IMR-90 (cell line): Measurements from ENCODE around the gene KLF1. TPM values are rescaled to one million over a fixed set of nuclear protein-coding genes. Genes with fewer than 3 reads are reported as not detected.

Experiments used
- ATAC-seq: fragments of 200-7000 bp; cut with Tn5 transposase; 2 replicates; pipeline ENCODE4 v1.9.1; 2020; ENCODE audit warnings: low read depth, mild to moderate bottlenecking, moderate library complexity
- BruUV-seq: library from RNA; stranded (reverse); fragments of 400-500 nt; replicated peaks from 2 replicates; lab custom pipeline; 2021; lab: Mats Ljungman, UMichigan
- CTCF ChIA-PET: fragments of 300-600 bp; formaldehyde crosslinking; extraction: SDS; loops from one replicate; lab custom pipeline; 2021; ENCODE audit warnings: antibody characterized with exemption; lab: Yijun Ruan, JAX
- POLR2A ChIA-PET: fragments of 300-600 bp; sonication (Branson Sonifier 250); formaldehyde crosslinking; loops from one replicate; lab custom pipeline; 2022; ENCODE audit warnings: antibody characterized with exemption; ENCODE audit not compliant: unreplicated experiment; lab: Charles Lee
- DNase-seq: peaks from one replicate; pipeline ENCODE4 v3.0.0; 2013
- H2AFZ ChIP-seq: replicated peaks from 2 replicates; pipeline ENCODE3; 2013; ENCODE audit warnings: low read length, mild to moderate bottlenecking; ENCODE audit not compliant: poor library complexity
- H2AK5ac ChIP-seq: 2 replicates; pipeline ENCODE4 v1.6.1; 2013; ENCODE audit warnings: low read depth, low read length, inconsistent platforms
- H2AK9ac ChIP-seq: replicated peaks from 2 replicates; pipeline ENCODE3; 2013; ENCODE audit warnings: mild to moderate bottlenecking, low read depth, low read length, moderate library complexity; ENCODE audit not compliant: poor library complexity
- H2BK120ac ChIP-seq: 2 replicates; pipeline ENCODE4 v1.6.1; 2013; ENCODE audit warnings: low read depth, low read length, inconsistent platforms
- H2BK15ac ChIP-seq: 3 replicates; pipeline ENCODE4 v1.6.1; 2013; ENCODE audit warnings: low read depth, low read length, inconsistent platforms
- H2BK20ac ChIP-seq: 2 replicates; pipeline ENCODE4 v1.6.1; 2013; ENCODE audit warnings: low read depth, mild to moderate bottlenecking, inconsistent platforms, low read length, moderate library complexity
- H2BK5ac ChIP-seq: 2 replicates; pipeline ENCODE4 v1.6.1; 2013; ENCODE audit warnings: mild to moderate bottlenecking, low read depth, low read length, inconsistent platforms; ENCODE audit not compliant: poor library complexity, severe bottlenecking
- H3K14ac ChIP-seq: replicated peaks from 2 replicates; pipeline ENCODE4 v1.6.1; 2013; ENCODE audit warnings: low read depth, low read length, inconsistent platforms
- H3K18ac ChIP-seq: 2 replicates; pipeline ENCODE4 v1.6.1; 2013; ENCODE audit warnings: low read depth, low read length, control low read depth
- H3K23ac ChIP-seq: 2 replicates; pipeline ENCODE4 v1.6.1; 2013; ENCODE audit warnings: low read depth, low read length, inconsistent platforms
- H3K27ac ChIP-seq: 2 replicates; pipeline ENCODE4 v1.5.1; 2013; ENCODE audit warnings: mild to moderate bottlenecking, control low read depth, low read length; ENCODE audit not compliant: insufficient read depth
- H3K27me3 ChIP-seq: 2 replicates; pipeline ENCODE4 v1.6.1; 2013; ENCODE audit warnings: low read length; ENCODE audit not compliant: control insufficient read depth, insufficient read depth
- H3K36me3 ChIP-seq: 2 replicates; pipeline ENCODE4 v1.6.1; 2013; ENCODE audit warnings: low read length, mixed read lengths; ENCODE audit not compliant: control insufficient read depth, insufficient read depth
- H3K4ac ChIP-seq: 2 replicates; pipeline ENCODE4 v1.6.1; 2013; ENCODE audit warnings: low read depth, low read length, inconsistent platforms
- H3K4me1 ChIP-seq: 2 replicates; pipeline ENCODE4 v1.6.1; 2013; ENCODE audit warnings: low read length, mixed read lengths; ENCODE audit not compliant: control insufficient read depth, insufficient read depth
- H3K4me2 ChIP-seq: 2 replicates; pipeline ENCODE4 v1.6.1; 2013; ENCODE audit warnings: low read depth, mild to moderate bottlenecking, control low read depth, low read length, moderate library complexity
- H3K4me3 ChIP-seq: 2 replicates; pipeline ENCODE4 v1.5.1; 2013; ENCODE audit warnings: low read depth, mild to moderate bottlenecking, control low read depth, low read length, moderate library complexity; ENCODE audit not compliant: insufficient read depth
- H3K56ac ChIP-seq: 2 replicates; pipeline ENCODE4 v1.6.1; 2013; ENCODE audit warnings: low read length, inconsistent platforms; ENCODE audit not compliant: insufficient read depth; ENCODE audit errors: extremely low read depth
- H3K79me1 ChIP-seq, 2 experiments: 2 replicates each; pipeline ENCODE4 v1.6.1; 2013; ENCODE audit warnings: low read length in 2 of 2, inconsistent platforms in 1 of 2, low read depth in 1 of 2
- H3K9ac ChIP-seq: 2 replicates; pipeline ENCODE4 v1.6.1; 2013; ENCODE audit warnings: low read depth, low read length, control low read depth
- H3K9me1 ChIP-seq: 2 replicates; pipeline ENCODE4 v1.6.1; 2013; ENCODE audit warnings: low read length, inconsistent platforms; ENCODE audit not compliant: insufficient read depth
- H3K9me3 ChIP-seq: 2 replicates; pipeline ENCODE4 v1.6.1; 2013; ENCODE audit warnings: low read length; ENCODE audit not compliant: control insufficient read depth, insufficient read depth
- H4K20me1 ChIP-seq: 2 replicates; pipeline ENCODE4 v1.6.1; 2013; ENCODE audit warnings: low read length, inconsistent platforms; ENCODE audit not compliant: insufficient read depth
- H4K5ac ChIP-seq: 2 replicates; pipeline ENCODE4 v1.6.1; 2013; ENCODE audit warnings: mild to moderate bottlenecking, low read depth, low read length, control low read depth
- H4K8ac ChIP-seq, 2 experiments: 2 replicates each; pipeline ENCODE4 v1.6.1; 2013; ENCODE audit warnings: low read depth in 2 of 2, low read length in 2 of 2, control low read depth in 1 of 2, inconsistent platforms in 1 of 2
- H4K91ac ChIP-seq: 2 replicates; pipeline ENCODE4 v1.6.1; 2013; ENCODE audit warnings: low read depth, low read length, inconsistent platforms; ENCODE audit not compliant: insufficient read depth
- CEBPB ChIP-seq: IDR thresholded peaks from 2 replicates; pipeline ENCODE4 v1.6.1; 2012; ENCODE audit warnings: low read depth, low read length, improper control_type of control experiment
- CHD1 ChIP-seq: IDR thresholded peaks from 2 replicates; pipeline ENCODE4 v1.6.1; 2012; ENCODE audit warnings: low read depth, low read length, improper control_type of control experiment
- FOS ChIP-seq: fragments of 150-350 bp; IDR thresholded peaks from 2 replicates; pipeline ENCODE4 v1.6.1; 2016; ENCODE audit warnings: low read depth, low read length
- MAZ ChIP-seq: IDR thresholded peaks from 2 replicates; pipeline ENCODE4 v1.6.1; 2012; ENCODE audit warnings: low read depth, mild to moderate bottlenecking, low read length, improper control_type of control experiment, moderate library complexity, borderline replicate concordance
- RAD21 ChIP-seq: IDR thresholded peaks from 2 replicates; pipeline ENCODE4 v1.6.1; 2012; ENCODE audit warnings: low read length, improper control_type of control experiment
- RFX5 ChIP-seq: IDR thresholded peaks from 2 replicates; pipeline ENCODE4 v1.8.0; 2012; ENCODE audit warnings: low read depth, mild to moderate bottlenecking, low read length, moderate library complexity
- SMC3 ChIP-seq: fragments of 150-350 bp; IDR thresholded peaks from 2 replicates; pipeline ENCODE4 v1.6.1; 2016; ENCODE audit warnings: low read depth, mild to moderate bottlenecking, antibody characterized with exemption, low read length, moderate library complexity
- WGBS, 2 experiments: methylation state at CpG; one replicate each; pipeline versions ENCODE4 v1.1.5 to v1.1.7; 2013; ENCODE audit warnings: missing lambda C conversion rate in 2 of 2; ENCODE audit not compliant: insufficient read length in 1 of 2; ENCODE audit errors: extremely low coverage in 2 of 2; 5-methylcytosine and 5-hydroxymethylcytosine counted together
- dilution Hi-C: fragments of 300-500 bp; cut with HindIII; formaldehyde crosslinking; loops from one replicate; pipeline ENCODE4 v1.14.3; 2018; ENCODE audit warnings: low sequenced_read_pairs; ENCODE audit not compliant: unreplicated experiment
- in situ Hi-C: fragments of 300-500 bp; cut with MboI; formaldehyde crosslinking; loops from 3 replicates; pipeline ENCODE4 v1.14.3; 2019; ENCODE audit warnings: low sequenced_read_pairs, inconsistent platforms, mixed read lengths
- intact Hi-C: fragments of 100-400 bp; cut with micrococcal nuclease; formaldehyde crosslinking; loops from 2 replicates; pipeline ENCODE4 v1.10.0; 2022
- polyA plus RNA-seq, 3 experiments: library from polyadenylated mRNA; depleted of rRNA; stranded (reverse); fragments of >200 nt; gene quantifications; 2 replicates each; pipeline ENCODE4 v1.2.3, GENCODE V29; 2012; ENCODE audit warnings: low replicate concordance in 1 of 3
- total RNA-seq: library from RNA; depleted of rRNA; stranded (reverse); fragments of >200 nt; gene quantifications from 2 replicates; pipeline ENCODE4 v1.2.3, GENCODE V29; 2012
- TF ChIP-seq, protein P1 (sequence below): fragments of 150-350 bp; IDR thresholded peaks from 2 replicates; pipeline ENCODE4 v1.6.1; 2016; ENCODE audit warnings: low read depth, mild to moderate bottlenecking, low read length, moderate library complexity, borderline replicate concordance

The KLF1 gene
- total and polyA plus RNA-seq, 2 of the 4 experiments (the other 2 are of a cell fraction): not detected

DNA sequence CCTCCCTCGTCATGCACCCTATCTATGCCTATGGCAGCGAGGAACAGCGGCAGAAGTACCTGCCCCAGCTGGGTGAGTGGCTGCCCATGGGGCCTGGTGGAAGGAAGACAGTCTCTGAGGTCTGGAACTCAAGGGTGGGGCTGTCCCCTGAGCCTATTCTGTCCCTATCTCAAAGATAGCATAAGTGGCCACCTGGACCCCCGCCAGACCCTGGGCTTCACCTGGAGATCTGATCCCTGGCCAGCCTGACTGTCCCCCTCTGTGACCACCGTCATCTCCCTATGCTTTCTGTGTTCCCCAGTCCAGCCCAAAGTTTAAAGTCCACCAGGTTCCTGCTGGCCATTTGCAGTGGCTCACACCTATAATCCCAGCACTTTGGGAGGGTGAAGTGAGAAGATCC, 6.6 kb upstream of the KLF1 start:
- in situ Hi-C loops: no loop called here
- Histone ChIP-seq H2AK5ac (no peak overlapping the region), H3K4me3 (no peak overlapping the region), H2AFZ (no peak overlapping the region), H4K91ac (no peak overlapping the region), H2BK15ac (no peak overlapping the region), H4K5ac (no peak overlapping the region), H2AK9ac (no peak overlapping the region), H4K8ac (no peak overlapping the region), H3K18ac (no peak overlapping the region), H2BK20ac (no peak overlapping the region), H3K4me1 (peaks cover 6% of the 10 kb centered on the region), H3K9me3 (no peaks in the 10 kb centered on the region), H3K4ac (no peak overlapping the region), H3K27me3 (no peaks in the 10 kb centered on the region), H3K14ac (no peak overlapping the region), H4K20me1 (no peaks in the 10 kb centered on the region), H3K4me2 (no peak overlapping the region), H3K79me1 (peaks cover 10 to 12% of the 10 kb centered on the region in 2 experiments; a peak in 3 of 4 replicates), H3K27ac (no peak overlapping the region), H3K9ac (no peak overlapping the region), H3K36me3 (peaks cover 22% of the 10 kb centered on the region), H2BK120ac (no peak overlapping the region), H3K23ac (no peak overlapping the region), H2BK5ac (no peak overlapping the region), H3K9me1 (no peaks in the 10 kb centered on the region), H3K56ac (no peak overlapping the region)
- ChIA-PET CTCF (no interaction called here), POLR2A (no interaction called here)
- TF ChIP-seq MAZ (no peak), CHD1 (no peak), FOS (no peak), RFX5 (no peak), RAD21 (no peak), SMC3 (no peak), CEBPB (no peak)
- TF ChIP-seq, protein P1, sequence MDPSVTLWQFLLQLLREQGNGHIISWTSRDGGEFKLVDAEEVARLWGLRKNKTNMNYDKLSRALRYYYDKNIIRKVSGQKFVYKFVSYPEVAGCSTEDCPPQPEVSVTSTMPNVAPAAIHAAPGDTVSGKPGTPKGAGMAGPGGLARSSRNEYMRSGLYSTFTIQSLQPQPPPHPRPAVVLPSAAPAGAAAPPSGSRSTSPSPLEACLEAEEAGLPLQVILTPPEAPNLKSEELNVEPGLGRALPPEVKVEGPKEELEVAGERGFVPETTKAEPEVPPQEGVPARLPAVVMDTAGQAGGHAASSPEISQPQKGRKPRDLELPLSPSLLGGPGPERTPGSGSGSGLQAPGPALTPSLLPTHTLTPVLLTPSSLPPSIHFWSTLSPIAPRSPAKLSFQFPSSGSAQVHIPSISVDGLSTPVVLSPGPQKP: no peak
- ATAC-seq (no peak), DNase-seq (no peak)
- no TSS peak for BruUV-seq
- dilution Hi-C loops: no loop called here
- intact Hi-C loops: no loop called here
- WGBS, 2 experiments: 20% methylated on average over 1 of the region's 5 CpGs; no CpG with 5 or more reads in 1 of the 2 experiments
